ENCODE data around the gene CYTH2.

CYTH2 gene

DNA sequence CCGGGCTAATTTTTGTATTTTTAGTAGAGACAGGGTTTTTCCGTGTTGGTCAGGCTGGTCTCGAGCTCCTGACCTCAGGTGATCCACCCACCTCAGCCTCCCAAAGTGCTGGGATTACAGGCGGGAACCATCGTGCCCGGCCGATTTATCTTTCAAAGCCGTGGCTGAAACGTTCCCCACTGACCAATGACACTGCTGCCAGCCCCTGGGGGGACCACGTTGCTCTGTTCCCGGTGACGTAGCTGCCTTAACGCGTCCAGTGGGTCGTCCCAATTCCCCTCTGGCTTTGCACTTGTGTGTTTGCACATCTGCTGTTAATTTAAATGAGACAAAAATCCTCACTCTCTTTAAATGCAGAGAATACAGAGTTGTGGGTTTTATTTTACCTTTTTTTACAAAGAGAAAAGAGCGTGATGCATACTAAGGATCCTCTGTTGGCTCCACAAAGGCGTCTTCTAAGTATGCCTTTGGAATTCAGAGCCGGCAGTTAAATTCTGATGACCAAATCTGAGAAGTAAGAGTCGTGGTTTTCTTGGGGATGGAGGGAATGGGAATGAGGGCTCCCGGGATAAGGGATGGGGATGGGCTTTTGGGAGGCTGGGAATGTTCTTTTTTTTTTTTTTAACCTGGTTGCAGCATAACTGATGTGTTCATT lies 61.0 kb downstream of the CYTH2 start:
- TF ChIP-seq, protein P1, sequence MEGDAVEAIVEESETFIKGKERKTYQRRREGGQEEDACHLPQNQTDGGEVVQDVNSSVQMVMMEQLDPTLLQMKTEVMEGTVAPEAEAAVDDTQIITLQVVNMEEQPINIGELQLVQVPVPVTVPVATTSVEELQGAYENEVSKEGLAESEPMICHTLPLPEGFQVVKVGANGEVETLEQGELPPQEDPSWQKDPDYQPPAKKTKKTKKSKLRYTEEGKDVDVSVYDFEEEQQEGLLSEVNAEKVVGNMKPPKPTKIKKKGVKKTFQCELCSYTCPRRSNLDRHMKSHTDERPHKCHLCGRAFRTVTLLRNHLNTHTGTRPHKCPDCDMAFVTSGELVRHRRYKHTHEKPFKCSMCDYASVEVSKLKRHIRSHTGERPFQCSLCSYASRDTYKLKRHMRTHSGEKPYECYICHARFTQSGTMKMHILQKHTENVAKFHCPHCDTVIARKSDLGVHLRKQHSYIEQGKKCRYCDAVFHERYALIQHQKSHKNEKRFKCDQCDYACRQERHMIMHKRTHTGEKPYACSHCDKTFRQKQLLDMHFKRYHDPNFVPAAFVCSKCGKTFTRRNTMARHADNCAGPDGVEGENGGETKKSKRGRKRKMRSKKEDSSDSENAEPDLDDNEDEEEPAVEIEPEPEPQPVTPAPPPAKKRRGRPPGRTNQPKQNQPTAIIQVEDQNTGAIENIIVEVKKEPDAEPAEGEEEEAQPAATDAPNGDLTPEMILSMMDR (conservative IDR thresholded peaks at IDR 0.05; ENCODE audit: low read length): no peak
- no peak overlapping the region for H3K4me3 ChIP-seq (ENCODE audit: low read length)
- peak; percentile 10 for DNase-seq (ENCODE audit: low read depth)

DNA sequence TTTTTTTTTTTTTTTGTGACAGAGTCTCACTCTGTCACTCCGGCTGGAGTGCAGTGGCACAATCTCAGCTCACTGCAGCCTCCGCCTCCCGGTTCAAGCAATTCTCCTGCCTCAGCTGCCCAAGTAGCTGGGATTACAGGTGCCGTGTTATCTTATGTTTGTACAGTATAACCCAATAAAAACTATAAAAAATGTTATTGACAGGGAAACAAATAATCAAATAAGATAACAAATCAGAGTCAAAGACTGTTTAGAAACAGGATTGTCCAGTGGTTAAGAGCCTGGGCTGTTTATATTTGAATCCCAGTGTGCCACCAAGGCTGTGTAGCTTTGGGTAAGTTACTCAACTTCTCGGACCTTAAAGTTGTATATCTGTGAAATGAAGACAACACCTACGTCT lies 61.6 kb downstream of the CYTH2 start:
- TF ChIP-seq, protein P1 (conservative IDR thresholded peaks at IDR 0.05; ENCODE audit: low read length): no peak
- no peak overlapping the region for H3K4me3 ChIP-seq (ENCODE audit: low read length)
- DNase-seq (ENCODE audit: low read depth): no peak

Data from AG10803 (cell line).